GM03348 (cell line): ENCODE data around the gene FARP1.

ENCODE experiments used
- DNase-seq: peaks from one replicate; pipeline ENCODE4 v3.0.0; 2012; ENCODE audit warnings: low spot score

The FARP1 gene

GRCh38 chr13:98173431-98174152, 30.7 kb downstream of the FARP1 start:
- DNase-seq: peak; percentile 77

GRCh38 chr13:98174307-98174706, 31.4 kb downstream of the FARP1 start:
- no peak for DNase-seq

GRCh38 chr13:98175043-98175442, 32.1 kb downstream of the FARP1 start:
- no peak for DNase-seq

GRCh38 chr13:98175823-98176222, 32.9 kb downstream of the FARP1 start:
- no peak for DNase-seq

- no peak for DNase-seq
Measured at GRCh38 chr13:98176777-98177608, 34.1 kb downstream of the FARP1 start, which contains the start of gene RNF113B. TSS of gene RNF113B (minus strand) at chr13:98177269. CDS start at chr13:98177236, 33 bp downstream.

- DNase-seq: no peak
Measured at GRCh38 chr13:98180092-98180491, 37.2 kb downstream of the FARP1 start.

GRCh38 chr13:98181111-98181815, 38.4 kb downstream of the FARP1 start:
- DNase-seq: no peak

- no peak for DNase-seq
Measured at GRCh38 chr13:98182153-98182552, 39.3 kb downstream of the FARP1 start.

GRCh38 chr13:98182589-98182988, 39.7 kb downstream of the FARP1 start:
- DNase-seq: no peak

- peak; percentile 31 for DNase-seq
Measured at GRCh38 chr13:98184792-98185191, 41.9 kb downstream of the FARP1 start.

GRCh38 chr13:98187155-98187964, 44.5 kb downstream of the FARP1 start:
- DNase-seq: no peak

GRCh38 chr13:98187965-98188261, 45.0 kb downstream of the FARP1 start:
- DNase-seq: no peak

- no peak for DNase-seq
Measured at GRCh38 chr13:98188544-98189166, 45.8 kb downstream of the FARP1 start.

GRCh38 chr13:98189841-98190505, 47.1 kb downstream of the FARP1 start:
- no peak for DNase-seq

- no peak for DNase-seq
Measured at GRCh38 chr13:98190889-98191444, 48.1 kb downstream of the FARP1 start.

- DNase-seq: no peak
Measured at GRCh38 chr13:98192008-98192407, 49.1 kb downstream of the FARP1 start.

GRCh38 chr13:98195054-98195791, 52.3 kb downstream of the FARP1 start:
- DNase-seq: no peak

GRCh38 chr13:98198683-98199082, 55.8 kb downstream of the FARP1 start:
- no peak for DNase-seq

- DNase-seq: no peak
Measured at GRCh38 chr13:98199480-98199879, 56.6 kb downstream of the FARP1 start.
